Measurements from ENCODE around the gene JAG2.
"Not testable (repeated sequence)": the region's sequence is repeated elsewhere in the genome, so short reads cannot be mapped to it uniquely, and the experiment has no call there.

JAG2 gene

DNA sequence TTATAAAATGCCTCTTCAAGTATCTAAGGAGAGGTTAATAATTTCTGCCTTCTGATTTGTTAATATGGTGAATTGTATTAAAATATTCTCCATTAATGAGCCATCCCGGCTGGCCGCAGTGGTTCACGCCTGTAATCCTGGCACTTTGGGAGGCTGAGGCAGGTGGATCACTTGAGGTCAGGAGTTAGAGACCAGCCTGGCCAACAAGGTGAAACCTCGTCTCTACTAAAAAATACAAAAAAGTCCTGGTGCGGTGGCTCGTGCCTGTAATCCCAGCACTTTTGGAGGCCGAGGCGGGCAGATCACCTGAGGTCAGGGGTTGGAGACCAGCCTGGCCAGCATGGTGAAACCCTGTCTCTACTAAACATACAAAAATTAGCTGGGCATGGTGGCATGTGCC lies 59.3 kb downstream of the JAG2 start:
- intact Hi-C loops (cut with micrococcal nuclease); H3K9me3 Mint-ChIP-seq: not testable (repeated sequence)

DNA sequence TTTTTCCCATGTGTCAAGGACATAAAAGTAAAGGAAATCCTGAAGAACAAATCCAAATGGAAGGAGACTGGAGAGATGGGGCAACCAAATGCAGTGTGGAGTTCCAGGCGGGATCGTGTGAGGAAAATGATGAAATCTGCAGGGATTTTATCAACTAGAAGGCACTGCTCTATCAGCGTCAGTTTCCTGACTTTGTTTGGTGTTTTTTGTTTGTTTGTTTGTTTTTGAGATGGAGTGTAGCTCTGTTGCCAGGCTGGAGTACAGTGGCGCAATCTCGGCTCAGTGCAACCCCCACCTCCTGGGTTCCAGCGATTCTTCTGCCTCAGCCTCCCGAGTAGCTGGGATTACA lies 60.1 kb downstream of the JAG2 start:
- no peak overlapping the region for H3K4me3 Mint-ChIP-seq
- H3K27me3 Mint-ChIP-seq: peaks cover 34% of the 10 kb centered on the region

More for the DNA sequence above, 59.3 kb downstream of the JAG2 start:
- not testable (repeated sequence) for H3K36me3 Mint-ChIP-seq (ENCODE audit: low read depth); H3K27ac Mint-ChIP-seq; H3K4me3 Mint-ChIP-seq; H3K4me1 Mint-ChIP-seq (ENCODE audit: low read depth)
- H3K27me3 Mint-ChIP-seq: peaks cover 27% of the 10 kb centered on the region

DNA sequence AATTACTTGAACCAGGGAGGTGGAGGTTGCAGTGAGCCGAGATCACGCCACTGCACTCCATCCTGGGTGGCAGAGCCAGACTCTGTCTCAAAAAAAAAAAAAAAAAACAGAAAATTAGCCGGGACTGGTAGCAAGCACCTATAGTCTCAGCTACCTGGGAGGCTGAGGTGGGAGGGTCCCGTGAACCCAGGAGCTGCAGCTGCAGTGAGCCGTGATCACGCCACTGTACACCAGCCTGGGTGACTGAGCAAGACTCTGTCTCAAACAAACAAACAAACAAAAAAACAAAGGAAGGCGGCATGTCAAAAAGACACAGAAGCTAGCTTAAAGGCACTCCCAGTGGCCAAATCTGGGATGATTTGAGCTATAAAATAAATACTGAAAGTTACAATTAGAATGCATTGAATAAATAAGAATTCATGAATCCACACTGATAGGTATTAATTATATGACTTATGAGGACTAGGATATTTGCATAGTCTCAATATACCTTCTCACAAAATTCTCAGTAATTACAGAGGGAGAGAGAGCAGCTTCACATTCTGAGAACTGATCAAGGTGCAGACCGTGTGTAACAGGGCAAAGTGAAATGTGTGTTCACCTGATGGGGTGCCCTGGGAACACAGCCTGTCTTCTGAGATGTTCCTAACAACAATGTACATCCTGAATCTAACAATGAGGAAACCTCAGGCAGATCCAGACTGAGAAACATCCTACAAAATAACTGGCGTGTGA lies 60.6 kb downstream of the JAG2 start:
- Mint-ChIP-seq H3K27ac (no peak overlapping the region), H3K9me3 (no peaks in the 10 kb centered on the region), H3K27me3 (peaks cover 39% of the 10 kb centered on the region)

More for the DNA sequence above, 60.1 kb downstream of the JAG2 start:
- Mint-ChIP-seq H3K36me3 (ENCODE audit: low read depth) (no peaks in the 10 kb centered on the region), H3K27ac (no peak overlapping the region), H3K9me3 (no peaks in the 10 kb centered on the region), H3K4me1 (ENCODE audit: low read depth) (no peaks in the 10 kb centered on the region)
- intact Hi-C loops (cut with micrococcal nuclease): no loop called here

DNA sequence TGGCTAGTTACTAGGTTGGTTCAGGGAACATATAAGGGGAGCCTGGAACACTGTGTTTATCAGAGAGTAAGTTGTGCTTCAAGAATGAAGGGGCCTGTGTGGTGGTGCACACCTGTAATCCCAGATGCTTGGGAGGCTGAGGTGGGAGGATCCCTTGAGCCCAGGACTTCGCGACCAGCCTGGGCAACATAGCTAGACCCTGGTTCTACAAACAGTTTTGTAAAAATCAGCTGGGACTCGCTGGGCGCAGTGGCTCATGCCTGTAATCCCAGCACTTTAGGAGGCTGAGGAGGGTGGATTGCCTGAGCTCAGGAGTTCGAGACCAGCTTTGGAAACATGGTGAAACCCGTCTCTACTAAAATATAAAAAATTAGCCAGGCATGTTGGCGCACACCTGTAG lies 61.2 kb downstream of the JAG2 start:
- no peaks in the 10 kb centered on the region for H3K9me3 Mint-ChIP-seq
- H3K27ac Mint-ChIP-seq: no peak overlapping the region
- intact Hi-C loops (cut with micrococcal nuclease): no loop called here
- peaks cover 45% of the 10 kb centered on the region for H3K27me3 Mint-ChIP-seq
- H3K36me3 Mint-ChIP-seq (ENCODE audit: low read depth): no peaks in the 10 kb centered on the region
- no peaks in the 10 kb centered on the region for H3K4me1 Mint-ChIP-seq (ENCODE audit: low read depth)
- H3K4me3 Mint-ChIP-seq: no peak overlapping the region

More for the DNA sequence above, 60.6 kb downstream of the JAG2 start:
- intact Hi-C loops (cut with micrococcal nuclease): no loop called here
- H3K36me3 Mint-ChIP-seq (ENCODE audit: low read depth): no peaks in the 10 kb centered on the region
- H3K4me3 Mint-ChIP-seq: no peak overlapping the region
- no peaks in the 10 kb centered on the region for H3K4me1 Mint-ChIP-seq (ENCODE audit: low read depth)

DNA sequence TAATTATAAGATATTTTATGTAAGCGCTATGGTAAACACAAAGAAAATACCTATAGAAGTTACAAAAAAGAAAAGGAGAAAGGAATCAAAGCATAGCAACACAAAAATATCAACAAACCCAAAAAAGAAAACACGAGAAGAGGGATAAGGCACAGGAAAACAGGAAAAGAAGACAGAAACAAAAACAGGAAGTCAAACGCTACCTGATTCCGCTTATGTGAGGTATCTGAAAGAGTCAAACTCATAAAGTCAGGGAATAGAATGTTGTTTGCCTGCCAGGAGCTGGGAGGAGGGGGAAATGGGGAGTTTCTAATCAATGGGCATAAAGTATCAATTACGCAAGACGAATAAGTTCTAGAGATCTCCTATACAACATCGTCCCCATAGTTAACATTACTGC lies 63.4 kb downstream of the JAG2 start:
- no peak overlapping the region for H3K4me3 Mint-ChIP-seq
- no peak overlapping the region for H3K27ac Mint-ChIP-seq
- no peaks in the 10 kb centered on the region for H3K36me3 Mint-ChIP-seq (ENCODE audit: low read depth)
- intact Hi-C loops (cut with micrococcal nuclease): no loop called here
- no peaks in the 10 kb centered on the region for H3K4me1 Mint-ChIP-seq (ENCODE audit: low read depth)
- H3K27me3 Mint-ChIP-seq: peaks cover 55% of the 10 kb centered on the region
- no peaks in the 10 kb centered on the region for H3K9me3 Mint-ChIP-seq

DNA sequence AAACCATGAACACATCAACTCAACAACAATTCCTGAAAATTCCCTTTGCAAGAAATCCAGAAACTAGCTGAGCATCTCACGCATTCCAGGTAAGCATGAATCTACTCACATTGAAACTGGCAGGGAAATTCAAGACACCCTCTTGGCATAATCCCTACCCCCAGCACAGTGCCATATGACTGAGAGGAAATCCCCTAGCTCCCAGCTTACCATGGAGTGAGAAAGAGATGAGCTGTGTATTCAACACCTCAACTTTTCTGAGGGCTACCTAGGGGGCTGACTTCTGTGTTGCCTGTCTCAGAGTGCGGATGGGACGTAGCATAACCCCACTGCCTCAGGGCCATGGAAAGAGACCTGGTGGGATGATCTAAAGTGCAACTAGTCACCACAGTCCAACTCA lies 65.7 kb downstream of the JAG2 start:
- H3K4me1 Mint-ChIP-seq (ENCODE audit: low read depth): peaks cover 5% of the 10 kb centered on the region
- intact Hi-C loops (cut with micrococcal nuclease): no loop called here
- no peak overlapping the region for H3K4me3 Mint-ChIP-seq
- H3K27me3 Mint-ChIP-seq: peaks cover 52% of the 10 kb centered on the region
- peaks cover 10% of the 10 kb centered on the region for H3K9me3 Mint-ChIP-seq
- no peaks in the 10 kb centered on the region for H3K36me3 Mint-ChIP-seq (ENCODE audit: low read depth)
- H3K27ac Mint-ChIP-seq: no peak overlapping the region

DNA sequence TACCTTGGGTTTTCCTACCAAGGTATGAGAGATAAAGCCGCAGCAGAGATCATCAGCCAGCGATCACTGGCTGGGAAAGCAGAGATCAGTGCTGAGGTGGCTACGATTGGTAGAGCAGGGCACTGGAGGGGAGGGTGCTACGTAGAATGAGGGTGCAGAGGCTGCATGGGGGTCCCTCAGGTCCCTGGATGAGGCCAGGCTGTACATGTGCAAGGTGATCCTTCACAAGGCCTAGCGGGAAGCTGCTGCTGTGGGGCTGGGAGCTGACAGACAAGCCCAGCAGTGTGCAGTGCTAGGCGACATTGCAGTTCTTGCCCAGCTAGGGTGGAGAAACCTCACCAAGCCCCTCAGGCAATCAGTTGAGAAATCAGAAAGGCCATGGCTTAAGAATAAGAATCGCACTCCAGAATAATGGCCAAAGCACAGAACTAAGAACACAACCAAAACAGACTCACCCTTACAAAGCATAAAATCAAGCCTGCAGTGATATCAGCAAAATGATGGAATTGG lies 66.2 kb downstream of the JAG2 start:
- H3K27ac Mint-ChIP-seq: no peak overlapping the region
- H3K36me3 Mint-ChIP-seq (ENCODE audit: low read depth): no peaks in the 10 kb centered on the region
- peaks cover 10% of the 10 kb centered on the region for H3K9me3 Mint-ChIP-seq
- H3K27me3 Mint-ChIP-seq: peaks cover 50% of the 10 kb centered on the region
- no peak overlapping the region for H3K4me3 Mint-ChIP-seq
- peaks cover 5% of the 10 kb centered on the region for H3K4me1 Mint-ChIP-seq (ENCODE audit: low read depth)
- intact Hi-C loops (cut with micrococcal nuclease): no loop called here

DNA sequence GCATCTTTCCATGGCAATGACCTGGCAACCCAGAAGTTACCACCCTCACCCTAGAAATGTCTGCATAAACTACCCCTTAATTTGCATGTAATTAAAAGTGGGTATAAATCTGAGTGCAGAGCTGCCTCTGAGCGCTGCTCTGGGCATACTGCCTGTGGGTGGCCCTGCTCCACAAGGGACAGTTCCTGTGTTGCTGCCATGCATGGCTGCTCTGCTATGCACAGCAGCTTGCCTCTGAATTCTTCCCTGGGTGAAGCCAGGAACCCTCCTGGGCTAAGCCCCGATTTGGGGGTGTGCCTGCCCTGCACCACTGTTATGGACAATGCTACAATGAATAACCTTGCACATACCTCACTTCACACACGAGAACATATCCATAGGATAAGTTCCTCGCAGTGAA lies 67.7 kb downstream of the JAG2 start:
- Mint-ChIP-seq H3K27me3 (peaks cover 51% of the 10 kb centered on the region), H3K4me1 (ENCODE audit: low read depth) (peaks cover 5% of the 10 kb centered on the region), H3K27ac (no peak overlapping the region), H3K4me3 (no peak overlapping the region), H3K9me3 (peaks cover 10% of the 10 kb centered on the region), H3K36me3 (ENCODE audit: low read depth) (no peaks in the 10 kb centered on the region)
- intact Hi-C loops (cut with micrococcal nuclease): no loop called here

DNA sequence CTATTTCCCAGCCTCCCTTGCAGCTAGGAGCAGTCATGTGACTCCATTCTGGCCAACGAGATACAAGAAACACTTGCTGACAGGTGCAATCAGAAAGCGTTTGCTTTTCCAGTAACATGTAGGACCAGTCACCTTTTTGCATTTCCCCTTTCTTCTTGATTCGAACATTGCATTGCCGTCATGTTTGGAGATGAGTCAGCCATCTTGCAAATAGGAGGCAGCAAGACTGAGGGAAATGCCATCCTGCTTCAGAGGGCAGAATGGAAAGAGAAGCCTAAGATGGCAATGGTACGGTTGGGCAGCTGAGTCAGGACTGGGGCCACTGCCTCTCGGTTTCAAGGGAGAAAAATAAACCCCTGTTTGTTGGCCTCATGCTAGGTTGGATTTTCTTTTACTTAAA lies 68.8 kb downstream of the JAG2 start:
- intact Hi-C loops (cut with micrococcal nuclease): no loop called here
- Mint-ChIP-seq H3K27me3 (peaks cover 57% of the 10 kb centered on the region), H3K4me3 (no peak overlapping the region), H3K36me3 (ENCODE audit: low read depth) (no peaks in the 10 kb centered on the region), H3K9me3 (peaks cover 10% of the 10 kb centered on the region), H3K27ac (no peak overlapping the region), H3K4me1 (ENCODE audit: low read depth) (peaks cover 5% of the 10 kb centered on the region)

DNA sequence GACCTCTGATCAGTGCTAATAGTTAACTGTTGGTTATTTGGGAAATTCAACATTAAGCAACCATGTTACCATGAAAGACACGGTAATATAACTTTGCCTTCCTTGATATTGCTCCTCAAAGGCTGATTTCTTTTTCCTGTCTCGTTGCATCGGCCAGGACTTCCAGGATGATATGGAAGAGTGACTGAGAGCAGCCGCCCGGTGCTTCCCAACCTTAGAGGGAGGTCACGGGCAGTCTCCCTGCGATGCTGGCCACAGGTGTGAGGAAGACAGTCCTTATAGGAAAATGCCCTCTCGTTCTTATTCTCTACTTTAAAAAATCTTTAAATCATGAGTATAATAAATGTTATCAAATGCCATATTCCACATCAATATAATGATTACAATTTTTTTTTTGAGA lies 70.3 kb downstream of the JAG2 start:
- Mint-ChIP-seq H3K27me3 (peaks cover 62% of the 10 kb centered on the region), H3K9me3 (peaks cover 10% of the 10 kb centered on the region), H3K4me3 (no peak overlapping the region), H3K27ac (no peak overlapping the region), H3K36me3 (ENCODE audit: low read depth) (no peaks in the 10 kb centered on the region), H3K4me1 (ENCODE audit: low read depth) (peaks cover 16% of the 10 kb centered on the region)
- intact Hi-C loops (cut with micrococcal nuclease): no loop called here

DNA sequence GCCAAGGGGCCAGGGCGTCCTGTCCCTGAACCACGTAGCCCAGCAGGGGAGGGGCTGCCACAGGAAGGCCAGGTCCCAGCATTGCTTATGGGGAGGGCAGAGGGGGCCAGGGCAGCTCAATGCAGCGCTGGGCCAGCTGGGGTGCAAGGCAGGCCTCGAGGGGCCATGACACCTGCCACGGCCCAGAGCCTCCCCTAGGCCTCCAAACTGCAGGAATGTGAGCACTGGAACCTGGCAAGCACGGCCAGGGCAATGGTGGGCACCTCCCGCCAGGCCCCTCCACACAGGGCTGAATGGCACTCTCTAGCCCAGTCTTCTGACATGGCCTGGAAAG lies 70.8 kb downstream of the JAG2 start:
- intact Hi-C loops (cut with micrococcal nuclease): no loop called here
- no peak overlapping the region for H3K4me3 Mint-ChIP-seq
- peaks cover 59% of the 10 kb centered on the region for H3K27me3 Mint-ChIP-seq
- peaks cover 18% of the 10 kb centered on the region for H3K4me1 Mint-ChIP-seq (ENCODE audit: low read depth)
- H3K36me3 Mint-ChIP-seq (ENCODE audit: low read depth): no peaks in the 10 kb centered on the region
- H3K27ac Mint-ChIP-seq: no peak overlapping the region
- H3K9me3 Mint-ChIP-seq: peaks cover 10% of the 10 kb centered on the region

DNA sequence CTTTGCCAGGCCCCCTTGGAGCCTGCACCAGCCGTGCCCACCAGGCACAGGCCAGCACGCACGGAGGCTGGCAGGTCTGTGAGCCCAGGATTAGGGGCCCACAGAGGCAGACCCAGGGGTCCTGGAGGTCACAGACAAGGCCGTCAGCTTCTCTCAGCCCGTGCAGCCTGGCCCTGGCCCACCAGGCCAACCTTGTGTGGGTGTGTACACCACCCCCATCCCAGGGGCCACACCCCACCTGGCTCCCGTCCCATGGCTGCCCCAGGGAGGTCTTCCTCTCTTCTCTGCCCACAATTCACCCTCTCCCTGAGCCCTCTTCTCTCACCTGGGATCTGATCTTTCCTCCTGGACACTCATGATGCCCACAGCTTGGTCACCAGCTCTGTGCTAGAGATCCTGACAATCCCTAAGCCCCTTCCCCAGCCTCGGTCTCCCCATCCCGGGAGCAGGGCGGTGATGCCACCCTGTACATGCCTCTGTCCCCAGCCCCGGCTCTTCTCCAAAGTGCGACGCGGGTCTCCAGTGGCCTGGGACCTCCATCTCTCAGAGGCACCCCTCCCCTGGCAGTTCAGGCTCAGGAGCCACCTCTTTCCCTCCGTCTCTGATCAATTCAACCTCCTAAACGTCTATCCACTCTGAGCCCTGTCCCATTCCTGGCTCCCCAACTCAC lies 72.2 kb downstream of the JAG2 start:
- H3K9me3 Mint-ChIP-seq: peaks cover 10% of the 10 kb centered on the region
- intact Hi-C loops (cut with micrococcal nuclease): no loop called here
- no peak overlapping the region for H3K27ac Mint-ChIP-seq
- peaks cover 65% of the 10 kb centered on the region for H3K27me3 Mint-ChIP-seq
- H3K4me1 Mint-ChIP-seq (ENCODE audit: low read depth): peaks cover 21% of the 10 kb centered on the region
- no peak overlapping the region for H3K4me3 Mint-ChIP-seq
- H3K36me3 Mint-ChIP-seq (ENCODE audit: low read depth): no peaks in the 10 kb centered on the region

DNA sequence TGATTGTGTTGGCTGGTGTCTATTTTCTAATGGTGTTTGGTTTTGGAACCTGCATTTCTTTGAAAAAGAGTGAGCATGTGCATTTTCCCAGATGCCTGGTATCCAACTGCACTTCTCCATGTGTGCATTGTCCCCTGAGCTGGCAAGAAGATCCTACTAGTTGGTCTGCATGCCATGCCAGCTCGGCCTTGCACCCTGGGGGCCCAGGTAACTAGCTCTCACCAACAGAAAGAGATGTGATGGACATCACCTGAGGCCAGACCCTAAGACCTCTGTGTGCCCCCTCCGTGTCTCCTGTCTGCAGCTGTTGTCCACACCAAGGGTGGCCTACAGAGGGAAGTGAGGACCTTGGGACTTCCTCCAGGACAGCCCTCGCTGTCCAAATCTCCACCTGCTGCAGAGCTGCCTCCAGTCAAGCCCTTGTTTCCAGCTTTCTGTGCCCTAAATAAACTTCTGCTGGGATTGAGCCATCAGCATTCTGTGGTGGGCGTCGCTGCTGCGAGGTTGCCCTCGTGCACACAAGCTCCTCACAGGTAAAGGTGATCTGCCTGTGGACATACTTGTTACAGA lies 73.3 kb downstream of the JAG2 start:
- H3K27ac Mint-ChIP-seq: no peak overlapping the region

DNA sequence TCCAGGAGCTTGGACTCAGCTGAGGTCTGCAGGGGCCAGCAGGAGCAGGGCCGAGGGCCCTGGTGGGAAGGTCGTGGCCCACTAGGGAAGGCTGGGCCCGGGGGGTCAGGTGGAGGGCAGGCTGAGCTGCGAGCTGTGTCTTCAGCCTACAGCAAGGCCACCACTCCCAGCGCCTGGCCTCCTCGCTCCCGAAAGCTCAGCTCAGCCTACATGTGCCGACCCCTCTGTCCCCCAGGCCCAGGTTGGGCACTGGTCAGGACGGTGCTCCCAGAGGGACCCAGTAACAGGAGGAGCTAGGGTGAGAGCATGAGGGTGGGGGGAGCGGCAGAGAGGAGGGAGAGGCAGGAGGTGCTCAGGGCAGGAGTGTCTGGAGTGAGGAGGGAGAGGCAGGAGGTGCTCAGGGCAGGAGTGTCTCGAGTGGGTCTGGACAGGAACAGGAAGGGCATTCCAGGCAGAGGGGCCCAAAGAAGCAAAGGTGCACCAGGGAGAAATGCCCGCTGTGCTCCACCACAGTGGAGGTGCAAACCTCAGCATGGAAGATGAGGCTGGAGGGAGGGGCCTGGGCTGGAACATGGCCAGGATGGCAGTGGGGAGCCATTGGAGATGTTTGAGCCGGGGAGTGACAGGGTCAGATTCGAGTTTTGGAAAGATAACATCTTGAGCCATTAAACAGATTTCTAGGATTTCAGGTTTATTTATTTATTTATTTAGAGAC lies 74.2 kb downstream of the JAG2 start:
- Mint-ChIP-seq H3K4me3 (peak overlapping the region; percentile 66), H3K4me1 (ENCODE audit: low read depth) (peaks cover 28% of the 10 kb centered on the region), H3K27ac (no peak overlapping the region), H3K36me3 (ENCODE audit: low read depth) (no peaks in the 10 kb centered on the region), H3K9me3 (peaks cover 3% of the 10 kb centered on the region), H3K27me3 (peaks cover 71% of the 10 kb centered on the region)
- intact Hi-C loops (cut with micrococcal nuclease): loop anchor here (5.0 kb wide), 1 partner anchor 433 kb away; the partner anchor contains the start of gene TMEM121

More for the DNA sequence above, 73.3 kb downstream of the JAG2 start:
- intact Hi-C loops (cut with micrococcal nuclease): no loop called here
- Mint-ChIP-seq H3K4me3 (no peak overlapping the region), H3K36me3 (ENCODE audit: low read depth) (no peaks in the 10 kb centered on the region), H3K4me1 (ENCODE audit: low read depth) (peaks cover 26% of the 10 kb centered on the region), H3K27me3 (peaks cover 69% of the 10 kb centered on the region), H3K9me3 (peaks cover 10% of the 10 kb centered on the region)

All from dendritic cell treated with granulocyte-macrophage colony-stimulating factor and Interleukin-4, amounts not matched to agents 40 ng/mL and 50 ng/mL, for 4 days (primary cell).